ENCODE measurements around the gene GLI3. TPM values are rescaled to one million over a fixed set of nuclear protein-coding genes. Genes with fewer than 3 reads are reported as not detected.

Gene GLI3
- total RNA-seq, 1 donor from 2014 or later = 126 TPM

DNA sequence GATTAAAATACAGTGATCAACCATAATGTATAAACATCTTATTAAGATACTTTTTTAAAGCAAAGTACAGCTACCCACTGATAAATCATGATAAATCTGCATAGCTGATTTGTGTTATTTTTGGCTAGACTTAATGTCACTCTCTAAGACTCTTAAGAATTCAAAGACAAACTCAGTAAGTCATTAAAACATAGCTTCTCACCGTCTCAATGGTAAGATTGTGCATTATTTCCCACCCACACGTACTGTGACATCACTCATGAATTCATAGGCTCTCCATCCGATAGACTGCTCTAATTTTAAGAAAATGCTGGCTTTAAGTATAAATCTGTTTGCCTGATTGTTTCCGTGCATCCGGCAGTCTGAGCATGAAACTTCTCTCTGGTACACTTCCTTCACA, 266.1 kb downstream of the GLI3 start:
- Mint-ChIP-seq H3K27ac (no peak overlapping the region), H3K36me3 (peaks cover 46% of the 10 kb centered on the region), H3K27me3 (ENCODE audit: low read depth) (no peaks in the 10 kb centered on the region), H3K9me3 (no peaks in the 10 kb centered on the region), H3K4me1 (no peaks in the 10 kb centered on the region), H3K4me3 (no peak overlapping the region)
- no peak for DNase-seq (ENCODE audit: low spot score in 2 of 2, unreplicated experiment in 2 of 2)
- TF ChIP-seq, protein P1, sequence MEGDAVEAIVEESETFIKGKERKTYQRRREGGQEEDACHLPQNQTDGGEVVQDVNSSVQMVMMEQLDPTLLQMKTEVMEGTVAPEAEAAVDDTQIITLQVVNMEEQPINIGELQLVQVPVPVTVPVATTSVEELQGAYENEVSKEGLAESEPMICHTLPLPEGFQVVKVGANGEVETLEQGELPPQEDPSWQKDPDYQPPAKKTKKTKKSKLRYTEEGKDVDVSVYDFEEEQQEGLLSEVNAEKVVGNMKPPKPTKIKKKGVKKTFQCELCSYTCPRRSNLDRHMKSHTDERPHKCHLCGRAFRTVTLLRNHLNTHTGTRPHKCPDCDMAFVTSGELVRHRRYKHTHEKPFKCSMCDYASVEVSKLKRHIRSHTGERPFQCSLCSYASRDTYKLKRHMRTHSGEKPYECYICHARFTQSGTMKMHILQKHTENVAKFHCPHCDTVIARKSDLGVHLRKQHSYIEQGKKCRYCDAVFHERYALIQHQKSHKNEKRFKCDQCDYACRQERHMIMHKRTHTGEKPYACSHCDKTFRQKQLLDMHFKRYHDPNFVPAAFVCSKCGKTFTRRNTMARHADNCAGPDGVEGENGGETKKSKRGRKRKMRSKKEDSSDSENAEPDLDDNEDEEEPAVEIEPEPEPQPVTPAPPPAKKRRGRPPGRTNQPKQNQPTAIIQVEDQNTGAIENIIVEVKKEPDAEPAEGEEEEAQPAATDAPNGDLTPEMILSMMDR (IDR thresholded peaks at IDR 0.05; ENCODE audit: unreplicated experiment) = no peak

DNA sequence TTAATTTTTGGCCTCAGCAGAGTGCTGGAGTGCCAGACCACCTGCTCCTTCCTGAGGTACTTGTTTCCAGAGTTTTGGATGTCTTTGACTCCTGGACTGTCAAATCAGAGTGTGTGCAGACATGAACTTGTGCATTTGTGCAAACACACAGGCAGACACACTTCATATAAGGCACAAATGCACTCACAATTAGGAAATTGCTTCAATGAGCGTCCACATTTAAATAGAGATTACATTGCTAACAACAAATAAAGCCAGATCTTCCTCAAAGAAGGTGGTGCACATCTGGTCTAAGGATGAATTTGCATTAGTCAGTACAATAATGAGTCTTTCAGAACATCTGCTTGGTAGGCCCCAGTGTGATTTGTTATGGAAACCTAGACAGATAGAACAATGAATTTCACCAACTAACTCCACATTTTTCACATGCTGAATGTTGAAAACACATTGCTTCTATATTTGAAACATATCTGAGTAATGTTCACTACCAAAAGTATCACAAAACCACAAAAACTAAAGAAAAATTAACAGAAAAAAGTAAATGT, 267.4 kb downstream of the GLI3 start:
- Mint-ChIP-seq H3K27ac (peak overlapping the region; percentile 30), H3K36me3 (peaks cover 46% of the 10 kb centered on the region), H3K9me3 (no peaks in the 10 kb centered on the region), H3K4me3 (no peak overlapping the region), H3K27me3 (ENCODE audit: low read depth) (no peaks in the 10 kb centered on the region), H3K4me1 (no peaks in the 10 kb centered on the region)
- TF ChIP-seq, protein P1 (IDR thresholded peaks at IDR 0.05; ENCODE audit: unreplicated experiment) = no peak
- DNase-seq (ENCODE audit: low spot score in 2 of 2, unreplicated experiment in 2 of 2) = no peak

DNA sequence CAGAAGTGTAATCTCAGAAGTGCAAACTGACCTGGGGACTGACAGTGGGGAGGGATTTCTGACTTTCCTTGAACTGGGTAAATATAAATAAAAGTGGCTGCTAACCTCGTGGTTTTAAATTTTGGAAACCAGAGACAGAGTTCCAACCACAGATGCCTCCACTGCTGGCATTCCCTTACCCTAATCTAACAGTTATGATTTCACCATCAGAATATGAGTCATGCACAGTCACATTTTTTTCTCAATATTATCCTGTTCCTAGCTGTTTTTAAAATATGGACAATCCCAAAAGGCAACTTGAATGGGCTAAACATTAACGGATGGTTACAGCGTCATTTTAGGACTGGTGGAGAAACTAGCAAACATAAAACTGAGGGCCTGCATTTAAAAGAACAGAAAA, 269.9 kb downstream of the GLI3 start:
- DNase-seq (ENCODE audit: low spot score in 2 of 2, unreplicated experiment in 2 of 2) = no peak
- Mint-ChIP-seq H3K27me3 (ENCODE audit: low read depth) (no peaks in the 10 kb centered on the region), H3K27ac (no peak overlapping the region), H3K36me3 (peaks cover 55% of the 10 kb centered on the region), H3K4me1 (no peaks in the 10 kb centered on the region), H3K4me3 (no peak overlapping the region), H3K9me3 (no peaks in the 10 kb centered on the region)
- TF ChIP-seq, protein P1 (IDR thresholded peaks at IDR 0.05; ENCODE audit: unreplicated experiment) = no peak

GRCh38 chr7:41965951-41966505, 271.0 kb downstream of the GLI3 start:
- H3K9me3 Mint-ChIP-seq = no peaks in the 10 kb centered on the region
- no peak for DNase-seq (ENCODE audit: low spot score in 2 of 2, unreplicated experiment in 2 of 2)
- H3K36me3 Mint-ChIP-seq = peaks cover 59% of the 10 kb centered on the region
- no peak overlapping the region for H3K4me3 Mint-ChIP-seq
- H3K27me3 Mint-ChIP-seq (ENCODE audit: low read depth) = no peaks in the 10 kb centered on the region
- TF ChIP-seq, protein P1 (IDR thresholded peaks at IDR 0.05; ENCODE audit: unreplicated experiment) = no peak
- H3K27ac Mint-ChIP-seq = no peak overlapping the region
- H3K4me1 Mint-ChIP-seq = no peaks in the 10 kb centered on the region

- TF ChIP-seq, protein P1 (IDR thresholded peaks at IDR 0.05; ENCODE audit: unreplicated experiment) = no peak
- peaks cover 62% of the 10 kb centered on the region for H3K36me3 Mint-ChIP-seq
- no peaks in the 10 kb centered on the region for H3K27me3 Mint-ChIP-seq (ENCODE audit: low read depth)
- H3K4me1 Mint-ChIP-seq = no peaks in the 10 kb centered on the region
- no peaks in the 10 kb centered on the region for H3K9me3 Mint-ChIP-seq
- H3K27ac Mint-ChIP-seq = no peak overlapping the region
- no peak for DNase-seq (ENCODE audit: low spot score in 2 of 2, unreplicated experiment in 2 of 2)
- no peak overlapping the region for H3K4me3 Mint-ChIP-seq
These were observed 271.9 kb downstream of the GLI3 start for GRCh38 chr7:41964849-41965745.

Data from mesothelial cell of epicardium (in vitro differentiated cells).